SK-N-SH (cell line): ENCODE measurements around the gene MAT1A. TPM values are rescaled to one million over a fixed set of nuclear protein-coding genes. Genes with fewer than 3 reads are reported as not detected.

Experiments used
- CTCF ChIA-PET: fragments of 300-600, 350-600 bp; formaldehyde crosslinking; extraction: SDS; loops from one replicate; lab custom pipeline; 2021; lab: Yijun Ruan, JAX
- POLR2A ChIA-PET: fragments of 350-600 bp; sonication (Branson Sonifier 250); formaldehyde crosslinking; extraction: SDS; loops from one replicate; lab custom pipeline; 2020; ENCODE audit warnings: antibody characterized with exemption, inconsistent platforms; lab: Yijun Ruan, JAX
- DNase-seq: peaks from one replicate; pipeline ENCODE4 v3.0.0; 2012
- H2AFZ ChIP-seq: fragments of 200-600 bp; sonication (generic); 2 replicates; pipeline ENCODE4 v1.8.1; 2016; ENCODE audit warnings: antibody characterized with exemption, mild to moderate bottlenecking, low read depth
- H3F3A ChIP-seq: fragments of 200-600 bp; sonication (generic); replicated peaks from 2 replicates; pipeline ENCODE3; 2016; ENCODE audit warnings: antibody characterized with exemption, mild to moderate bottlenecking; ENCODE audit not compliant: insufficient read depth
- H3K27ac ChIP-seq, 2 experiments: fragments of 200-500 bp in 1 of 2; fragments of 200-600 bp in 1 of 2; sonication (Bioruptor generic) in 1 of 2; sonication (generic), shearing (Covaris generic) in 1 of 2; 2 replicates each; pipeline versions ENCODE4 v1.5.1 to v1.6.1; 2014 to 2016; ENCODE audit warnings: low read depth in 2 of 2, inconsistent platforms in 1 of 2, low read length in 1 of 2, mild to moderate bottlenecking in 1 of 2, mixed read lengths in 1 of 2
- H3K27me3 ChIP-seq: fragments of 200-600 bp; sonication (generic), shearing (Covaris generic); 2 replicates; pipeline ENCODE4 v1.6.1; 2016; ENCODE audit warnings: mixed run types; ENCODE audit not compliant: insufficient read depth
- H3K36me3 ChIP-seq, 2 experiments: fragments of 200-500 bp in 1 of 2; fragments of 200-600 bp in 1 of 2; sonication (Bioruptor generic) in 1 of 2; sonication (generic) in 1 of 2; replicated peaks in 1 of 2; 2 replicates each; pipeline versions ENCODE3 to v1.5.1; 2014 to 2016; ENCODE audit warnings: low read length in 1 of 2, mild to moderate bottlenecking in 1 of 2; ENCODE audit not compliant: insufficient read depth in 2 of 2, control insufficient read depth in 1 of 2
- H3K4me1 ChIP-seq, 2 experiments: fragments of 200-500 bp in 1 of 2; fragments of 200-600 bp in 1 of 2; sonication (Bioruptor generic) in 1 of 2; sonication (generic), shearing (Covaris generic) in 1 of 2; 2 replicates each; pipeline versions ENCODE4 v1.5.1 to v1.6.1; 2014 to 2016; ENCODE audit warnings: low read depth in 1 of 2, low read length in 1 of 2, mixed run types in 1 of 2; ENCODE audit not compliant: insufficient read depth in 2 of 2, control insufficient read depth in 1 of 2
- H3K4me2 ChIP-seq: fragments of 200-600 bp; sonication (generic), shearing (Covaris generic); 2 replicates; pipeline ENCODE4 v1.6.1; 2017; ENCODE audit warnings: mixed run types
- H3K4me3 ChIP-seq, 2 experiments: fragments of 200-500 bp in 1 of 2; fragments of 200-600 bp in 1 of 2; sonication (Bioruptor generic) in 1 of 2; sonication (generic), shearing (Covaris generic) in 1 of 2; 2 replicates each; pipeline versions ENCODE4 v1.5.1 to v1.8.1; 2014 to 2016; ENCODE audit warnings: low read depth in 2 of 2, inconsistent platforms in 1 of 2, low read length in 1 of 2, mild to moderate bottlenecking in 1 of 2, mixed read lengths in 1 of 2, moderate library complexity in 1 of 2
- H3K79me2 ChIP-seq: fragments of 200-600 bp; sonication (generic); 2 replicates; pipeline ENCODE4 v1.8.1; 2017; ENCODE audit warnings: mild to moderate bottlenecking; ENCODE audit not compliant: insufficient read depth
- H3K9ac ChIP-seq: fragments of 200-600 bp; sonication (generic); 2 replicates; pipeline ENCODE4 v1.6.1; 2017; ENCODE audit warnings: mixed run types
- H3K9me2 ChIP-seq: fragments of 200-600 bp; sonication (generic); 2 replicates; pipeline ENCODE4 v1.6.1; 2017; ENCODE audit warnings: mixed run types
- H3K9me3 ChIP-seq: fragments of 200-600 bp; sonication (generic); 2 replicates; pipeline ENCODE4 v1.6.1; 2017; ENCODE audit warnings: mixed run types, mild to moderate bottlenecking, moderate library complexity
- H4K20me1 ChIP-seq: fragments of 200-600 bp; sonication (generic); 2 replicates; pipeline ENCODE4 v1.6.1; 2017; ENCODE audit warnings: mild to moderate bottlenecking, mixed run types; ENCODE audit not compliant: insufficient read depth
- ELF1 ChIP-seq: IDR thresholded peaks from 2 replicates; pipeline ENCODE4 v1.4.0; 2012
- FOSL2 ChIP-seq: IDR thresholded peaks from 2 replicates; pipeline ENCODE4 v1.4.0; 2012; ENCODE audit warnings: low read depth, mild to moderate bottlenecking, moderate library complexity, borderline replicate concordance
- GABPA ChIP-seq: IDR thresholded peaks from 2 replicates; pipeline ENCODE4 v1.4.0; 2012; ENCODE audit warnings: low read depth, mild to moderate bottlenecking
- GATA2 ChIP-seq: sonication (generic); formaldehyde crosslinking; IDR thresholded peaks from 2 replicates; pipeline ENCODE4 v1.5.0; 2020; ENCODE audit warnings: mild to moderate bottlenecking, missing genetic modification reagents
- JUND ChIP-seq: IDR thresholded peaks from 2 replicates; pipeline ENCODE4 v1.4.0; 2012
- MEF2A ChIP-seq: IDR thresholded peaks from 2 replicates; pipeline ENCODE4 v1.4.0; 2012; ENCODE audit warnings: low read depth, borderline replicate concordance
- MXI1 ChIP-seq: IDR thresholded peaks from 2 replicates; pipeline ENCODE4 v1.6.1; 2012; ENCODE audit warnings: mild to moderate bottlenecking, low read depth, low read length, improper control_type of control experiment
- POLR2AphosphoS5 ChIP-seq: IDR thresholded peaks from 2 replicates; pipeline ENCODE4 v1.6.1; 2012; ENCODE audit warnings: low read depth, low read length
- RCOR1 ChIP-seq: fragments of 150-350 bp; IDR thresholded peaks from 2 replicates; pipeline ENCODE4 v1.6.1; 2017; ENCODE audit warnings: antibody characterized with exemption, low read length
- RFX5 ChIP-seq: IDR thresholded peaks from 2 replicates; pipeline ENCODE4 v1.6.1; 2012; ENCODE audit warnings: mild to moderate bottlenecking, improper control_type of control experiment, low read length
- RXRA ChIP-seq: IDR thresholded peaks from 2 replicates; pipeline ENCODE4 v1.4.0; 2012; ENCODE audit warnings: low read depth, mild to moderate bottlenecking, borderline replicate concordance
- SIN3A ChIP-seq: IDR thresholded peaks from 2 replicates; pipeline ENCODE4 v1.6.1; 2012; ENCODE audit warnings: low read depth, mild to moderate bottlenecking, low read length, moderate library complexity, borderline replicate concordance
- YY1 ChIP-seq: IDR thresholded peaks from 2 replicates; pipeline ENCODE4 v1.4.0; 2012; ENCODE audit warnings: low read depth, mild to moderate bottlenecking
- WGBS: methylation state at CpG from one replicate; pipeline ENCODE4 v1.1.6; 2017; ENCODE audit warnings: low lambda C conversion rate; 5-methylcytosine and 5-hydroxymethylcytosine counted together
- polyA plus RNA-seq, 3 experiments: library from polyadenylated mRNA; depleted of rRNA; stranded (reverse); fragments of >200 nt; gene quantifications; 2 replicates each; pipeline ENCODE4 v1.2.3, GENCODE V29; 2012
- TF ChIP-seq, protein P1 (sequence below): IDR thresholded peaks from 2 replicates; pipeline ENCODE4 v1.4.0; 2012; ENCODE audit warnings: low read depth
- TF ChIP-seq, protein P2 (sequence below): IDR thresholded peaks from 2 replicates; pipeline ENCODE4 v1.4.0; 2012; ENCODE audit warnings: low read depth, borderline replicate concordance
- TF ChIP-seq, protein P3 (sequence below): IDR thresholded peaks from 2 replicates; pipeline ENCODE4 v1.4.0; 2012; ENCODE audit warnings: low read depth, borderline replicate concordance
- TF ChIP-seq, protein P4 (sequence below): IDR thresholded peaks from 2 replicates; pipeline ENCODE4; 2012
- TF ChIP-seq, protein P5 (sequence below): fragments of 200-600 bp; sonication (generic); IDR thresholded peaks from 2 replicates; pipeline ENCODE4 v1.6.1; 2017; ENCODE audit warnings: antibody characterized with exemption, mild to moderate bottlenecking, moderate library complexity
- TF ChIP-seq, protein P6 (sequence below): fragments of 150-350 bp; IDR thresholded peaks from 2 replicates; pipeline ENCODE4 v1.6.1; 2017; ENCODE audit warnings: antibody characterized with exemption, low read length, low read depth, borderline replicate concordance

Gene MAT1A
- polyA plus RNA-seq, 1 of the 3 experiments (the other 2 are of a cell fraction): 0.03 TPM

DNA sequence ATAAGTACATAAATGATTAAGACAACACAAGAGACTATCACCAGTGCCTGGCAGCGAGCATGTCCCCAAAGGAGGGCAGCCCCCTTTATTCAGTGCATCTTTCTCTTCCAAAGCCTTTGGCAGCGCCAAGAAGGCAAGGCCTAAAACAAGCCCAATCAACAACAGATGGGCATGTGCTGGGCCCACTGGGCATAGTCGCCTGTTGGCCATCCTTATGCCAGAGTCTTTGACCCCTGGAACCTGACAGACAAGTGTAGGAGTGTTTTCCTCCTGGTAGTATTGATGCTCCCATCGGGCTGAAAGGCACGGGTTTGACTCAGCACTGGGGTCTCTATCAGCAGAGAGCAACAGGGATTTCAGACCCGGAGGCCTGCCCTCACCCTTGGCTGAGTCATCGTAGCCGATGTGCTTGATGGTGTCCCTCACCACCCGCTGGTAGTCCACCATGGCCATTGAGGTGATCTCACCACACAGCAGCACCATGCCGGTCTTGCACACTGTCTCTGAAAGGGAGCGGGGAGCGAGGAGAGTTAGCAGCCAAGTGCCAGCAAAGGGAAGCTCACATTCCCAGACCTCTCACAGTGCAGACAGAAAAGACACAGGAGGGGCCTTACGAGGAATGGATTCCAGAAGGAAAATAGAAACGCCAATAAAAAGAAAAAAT, 5.8 kb downstream of the MAT1A start:
- Histone ChIP-seq H3K9me3 (no peaks in the 10 kb centered on the region), H3K4me2 (no peak overlapping the region), H3K27me3 (no peaks in the 10 kb centered on the region; the same call in 1 of the 2 replicates)
- POLR2A ChIA-PET: no interaction called here
- CTCF ChIA-PET: no interaction called here
- TF ChIP-seq, protein P1, sequence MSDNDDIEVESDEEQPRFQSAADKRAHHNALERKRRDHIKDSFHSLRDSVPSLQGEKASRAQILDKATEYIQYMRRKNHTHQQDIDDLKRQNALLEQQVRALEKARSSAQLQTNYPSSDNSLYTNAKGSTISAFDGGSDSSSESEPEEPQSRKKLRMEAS: no peak
- TF ChIP-seq, protein P2, sequence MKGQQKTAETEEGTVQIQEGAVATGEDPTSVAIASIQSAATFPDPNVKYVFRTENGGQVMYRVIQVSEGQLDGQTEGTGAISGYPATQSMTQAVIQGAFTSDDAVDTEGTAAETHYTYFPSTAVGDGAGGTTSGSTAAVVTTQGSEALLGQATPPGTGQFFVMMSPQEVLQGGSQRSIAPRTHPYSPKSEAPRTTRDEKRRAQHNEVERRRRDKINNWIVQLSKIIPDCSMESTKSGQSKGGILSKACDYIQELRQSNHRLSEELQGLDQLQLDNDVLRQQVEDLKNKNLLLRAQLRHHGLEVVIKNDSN: no peak
- TF ChIP-seq, all 33 proteins: peak for 0
- WGBS: 63% methylated on average over 13 of the region's 14 CpGs
- DNase-seq: no peak
- Histone ChIP-seq H3K4me3 (no peak overlapping the region), H3K9ac (no peak overlapping the region), H3K79me2 (no peaks in the 10 kb centered on the region), H4K20me1 (no peaks in the 10 kb centered on the region), H3F3A (no peaks in the 10 kb centered on the region), H3K9me2 (no peaks in the 10 kb centered on the region), H3K4me1 (no peaks in the 10 kb centered on the region), H3K27ac (no peak overlapping the region), H2AFZ (no peak overlapping the region), H3K36me3 (no peaks in the 10 kb centered on the region)

DNA sequence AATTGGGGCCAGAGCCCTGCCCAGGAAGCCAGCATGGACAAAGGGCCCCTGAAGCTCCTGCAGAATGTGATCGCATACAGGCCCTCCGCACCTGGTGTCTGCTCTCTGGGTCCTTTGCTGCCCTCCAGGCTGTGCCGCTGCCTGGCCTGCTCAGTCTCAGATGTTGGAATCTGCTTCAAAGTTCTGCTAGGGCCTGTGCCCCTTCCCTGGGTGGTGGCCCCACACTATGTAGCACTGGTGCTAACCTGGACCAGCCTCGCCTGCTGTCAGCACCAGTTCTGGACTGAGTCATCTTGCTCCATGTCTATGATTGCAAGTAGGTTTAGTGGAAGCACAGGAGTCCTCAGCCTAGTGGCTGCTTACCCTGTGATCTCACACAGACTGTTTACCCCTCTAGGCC, 6.3 kb downstream of the MAT1A start:
- Histone ChIP-seq H3K27me3 (no peaks in the 10 kb centered on the region; the same call in 1 of the 2 replicates), H3K9ac (no peak overlapping the region), H3K4me2 (no peak overlapping the region), H3K4me1 (no peaks in the 10 kb centered on the region), H3K79me2 (no peaks in the 10 kb centered on the region), H3K9me2 (no peaks in the 10 kb centered on the region), H4K20me1 (no peaks in the 10 kb centered on the region), H3K4me3 (no peak overlapping the region), H3K27ac (no peak overlapping the region), H3F3A (no peaks in the 10 kb centered on the region), H2AFZ (no peak overlapping the region), H3K36me3 (no peaks in the 10 kb centered on the region), H3K9me3 (no peaks in the 10 kb centered on the region)
- ChIA-PET CTCF (interaction anchor here (1.4 kb wide), 1 partner anchor 22 kb away, joined by 5 read pairs; no protein-coding TSS in a partner anchor), POLR2A (no interaction called here)
- 74% methylated on average over 3 of the region's 4 CpGs for WGBS
- DNase-seq: no peak
- TF ChIP-seq MXI1: no peak
- TF ChIP-seq, protein P3, sequence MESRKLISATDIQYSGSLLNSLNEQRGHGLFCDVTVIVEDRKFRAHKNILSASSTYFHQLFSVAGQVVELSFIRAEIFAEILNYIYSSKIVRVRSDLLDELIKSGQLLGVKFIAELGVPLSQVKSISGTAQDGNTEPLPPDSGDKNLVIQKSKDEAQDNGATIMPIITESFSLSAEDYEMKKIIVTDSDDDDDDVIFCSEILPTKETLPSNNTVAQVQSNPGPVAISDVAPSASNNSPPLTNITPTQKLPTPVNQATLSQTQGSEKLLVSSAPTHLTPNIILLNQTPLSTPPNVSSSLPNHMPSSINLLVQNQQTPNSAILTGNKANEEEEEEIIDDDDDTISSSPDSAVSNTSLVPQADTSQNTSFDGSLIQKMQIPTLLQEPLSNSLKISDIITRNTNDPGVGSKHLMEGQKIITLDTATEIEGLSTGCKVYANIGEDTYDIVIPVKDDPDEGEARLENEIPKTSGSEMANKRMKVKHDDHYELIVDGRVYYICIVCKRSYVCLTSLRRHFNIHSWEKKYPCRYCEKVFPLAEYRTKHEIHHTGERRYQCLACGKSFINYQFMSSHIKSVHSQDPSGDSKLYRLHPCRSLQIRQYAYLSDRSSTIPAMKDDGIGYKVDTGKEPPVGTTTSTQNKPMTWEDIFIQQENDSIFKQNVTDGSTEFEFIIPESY: no peak
- TF ChIP-seq RFX5: no peak
- no peak for TF ChIP-seq YY1
- TF ChIP-seq RXRA: no peak
- no peak for TF ChIP-seq FOSL2
- TF ChIP-seq ELF1: no peak
- TF ChIP-seq GATA2 (CRISPR knock-in tag): no peak
- TF ChIP-seq, protein P4, sequence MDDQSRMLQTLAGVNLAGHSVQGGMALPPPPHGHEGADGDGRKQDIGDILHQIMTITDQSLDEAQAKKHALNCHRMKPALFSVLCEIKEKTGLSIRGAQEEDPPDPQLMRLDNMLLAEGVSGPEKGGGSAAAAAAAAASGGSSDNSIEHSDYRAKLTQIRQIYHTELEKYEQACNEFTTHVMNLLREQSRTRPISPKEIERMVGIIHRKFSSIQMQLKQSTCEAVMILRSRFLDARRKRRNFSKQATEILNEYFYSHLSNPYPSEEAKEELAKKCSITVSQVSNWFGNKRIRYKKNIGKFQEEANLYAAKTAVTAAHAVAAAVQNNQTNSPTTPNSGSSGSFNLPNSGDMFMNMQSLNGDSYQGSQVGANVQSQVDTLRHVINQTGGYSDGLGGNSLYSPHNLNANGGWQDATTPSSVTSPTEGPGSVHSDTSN: no peak
- no peak for TF ChIP-seq GABPA
- no peak for TF ChIP-seq MEF2A
- no peak for TF ChIP-seq JUND
- TF ChIP-seq, protein P5, sequence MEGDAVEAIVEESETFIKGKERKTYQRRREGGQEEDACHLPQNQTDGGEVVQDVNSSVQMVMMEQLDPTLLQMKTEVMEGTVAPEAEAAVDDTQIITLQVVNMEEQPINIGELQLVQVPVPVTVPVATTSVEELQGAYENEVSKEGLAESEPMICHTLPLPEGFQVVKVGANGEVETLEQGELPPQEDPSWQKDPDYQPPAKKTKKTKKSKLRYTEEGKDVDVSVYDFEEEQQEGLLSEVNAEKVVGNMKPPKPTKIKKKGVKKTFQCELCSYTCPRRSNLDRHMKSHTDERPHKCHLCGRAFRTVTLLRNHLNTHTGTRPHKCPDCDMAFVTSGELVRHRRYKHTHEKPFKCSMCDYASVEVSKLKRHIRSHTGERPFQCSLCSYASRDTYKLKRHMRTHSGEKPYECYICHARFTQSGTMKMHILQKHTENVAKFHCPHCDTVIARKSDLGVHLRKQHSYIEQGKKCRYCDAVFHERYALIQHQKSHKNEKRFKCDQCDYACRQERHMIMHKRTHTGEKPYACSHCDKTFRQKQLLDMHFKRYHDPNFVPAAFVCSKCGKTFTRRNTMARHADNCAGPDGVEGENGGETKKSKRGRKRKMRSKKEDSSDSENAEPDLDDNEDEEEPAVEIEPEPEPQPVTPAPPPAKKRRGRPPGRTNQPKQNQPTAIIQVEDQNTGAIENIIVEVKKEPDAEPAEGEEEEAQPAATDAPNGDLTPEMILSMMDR: no peak
- no peak for TF ChIP-seq POLR2AphosphoS5
- TF ChIP-seq, protein P2: no peak
- TF ChIP-seq SIN3A: no peak
- TF ChIP-seq, protein P6, sequence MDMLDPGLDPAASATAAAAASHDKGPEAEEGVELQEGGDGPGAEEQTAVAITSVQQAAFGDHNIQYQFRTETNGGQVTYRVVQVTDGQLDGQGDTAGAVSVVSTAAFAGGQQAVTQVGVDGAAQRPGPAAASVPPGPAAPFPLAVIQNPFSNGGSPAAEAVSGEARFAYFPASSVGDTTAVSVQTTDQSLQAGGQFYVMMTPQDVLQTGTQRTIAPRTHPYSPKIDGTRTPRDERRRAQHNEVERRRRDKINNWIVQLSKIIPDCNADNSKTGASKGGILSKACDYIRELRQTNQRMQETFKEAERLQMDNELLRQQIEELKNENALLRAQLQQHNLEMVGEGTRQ: no peak
- no peak for TF ChIP-seq RCOR1
